ENCODE measurements around the gene NPY5R. TPM values are rescaled to one million over a fixed set of nuclear protein-coding genes. Genes with fewer than 3 reads are reported as not detected.
A peak's percentile ranks its signal among the peaks of the same experiment; 100 is the strongest.

Gene NPY5R
- 0.17 and 3.8 TPM in 2 replicates for total RNA-seq

- DNase-seq (ENCODE audit: low read depth), result no peak
These were observed at the start of gene NPY5R for GRCh38 chr4:163343604-163344146. TSS of gene NPY5R (plus strand) at chr4:163343892. CDS start at chr4:163350274, 6,382 bp downstream.

- DNase-seq (ENCODE audit: low read depth), result no peak
These were observed 48.6 kb upstream of the NPY5R start for GRCh38 chr4:163295138-163295537.

GRCh38 chr4:163300445-163300844 is 43.2 kb upstream of the NPY5R start:
- no peak for DNase-seq (ENCODE audit: low read depth)

- no peak for DNase-seq (ENCODE audit: low read depth)
These were observed 40.6 kb upstream of the NPY5R start for GRCh38 chr4:163303069-163303468.

- no peak for DNase-seq (ENCODE audit: low read depth)
These were observed 34.2 kb upstream of the NPY5R start for GRCh38 chr4:163309466-163309865.

- DNase-seq (ENCODE audit: low read depth), result no peak
These were observed 26.6 kb upstream of the NPY5R start for GRCh38 chr4:163317110-163317509.

- no peak for DNase-seq (ENCODE audit: low read depth)
These were observed 12.6 kb upstream of the NPY5R start for GRCh38 chr4:163330916-163331628.

GRCh38 chr4:163331629-163332376 is 11.9 kb upstream of the NPY5R start:
- DNase-seq (ENCODE audit: low read depth), result no peak

- DNase-seq (ENCODE audit: low read depth), result peak; percentile 75
These were observed 10.9 kb upstream of the NPY5R start, which contains the start of gene NPY1R for GRCh38 chr4:163332526-163333406. TSS of gene NPY1R (minus strand) at chr4:163332596. CDS start at chr4:163326554, 6,042 bp downstream.

GRCh38 chr4:163335384-163335783 is 8.3 kb upstream of the NPY5R start:
- DNase-seq (ENCODE audit: low read depth), result no peak

- DNase-seq (ENCODE audit: low read depth), result peak; percentile 70
These were observed 744 bp downstream of the NPY5R start for GRCh38 chr4:163344147-163345125.

- peak; percentile 94 for DNase-seq (ENCODE audit: low read depth)
These were observed 7.0 kb downstream of the NPY5R start for GRCh38 chr4:163350672-163351071.

GRCh38 chr4:163353054-163353453 is 9.4 kb downstream of the NPY5R start:
- DNase-seq (ENCODE audit: low read depth), result no peak

- no peak for DNase-seq (ENCODE audit: low read depth)
These were observed 12.4 kb downstream of the NPY5R start for GRCh38 chr4:163356104-163356503.

- DNase-seq (ENCODE audit: low read depth), result peak; percentile 94
These were observed 24.0 kb downstream of the NPY5R start for GRCh38 chr4:163367651-163368050.

- no peak for DNase-seq (ENCODE audit: low read depth)
These were observed 28.3 kb downstream of the NPY5R start for GRCh38 chr4:163372029-163372428.

- peak; percentile 92 for DNase-seq (ENCODE audit: low read depth)
These were observed 35.0 kb downstream of the NPY5R start for GRCh38 chr4:163378661-163379060.

GRCh38 chr4:163380703-163381102 is 37.0 kb downstream of the NPY5R start:
- DNase-seq (ENCODE audit: low read depth), result peak; percentile 76

GRCh38 chr4:163382178-163382869 is 38.6 kb downstream of the NPY5R start:
- DNase-seq (ENCODE audit: low read depth), result no peak

GRCh38 chr4:163384434-163384833 is 40.7 kb downstream of the NPY5R start:
- DNase-seq (ENCODE audit: low read depth), result no peak
